GM12874 (cell line): ENCODE data around the gene MIS18A.

Experiments
- CTCF ChIP-seq: IDR thresholded peaks from 2 replicates; pipeline ENCODE4 v1.5.1; 2011; ENCODE audit warnings: low read depth, mild to moderate bottlenecking, control low read depth, low read length, moderate library complexity; ENCODE audit not compliant: insufficient read depth

Gene MIS18A

DNA sequence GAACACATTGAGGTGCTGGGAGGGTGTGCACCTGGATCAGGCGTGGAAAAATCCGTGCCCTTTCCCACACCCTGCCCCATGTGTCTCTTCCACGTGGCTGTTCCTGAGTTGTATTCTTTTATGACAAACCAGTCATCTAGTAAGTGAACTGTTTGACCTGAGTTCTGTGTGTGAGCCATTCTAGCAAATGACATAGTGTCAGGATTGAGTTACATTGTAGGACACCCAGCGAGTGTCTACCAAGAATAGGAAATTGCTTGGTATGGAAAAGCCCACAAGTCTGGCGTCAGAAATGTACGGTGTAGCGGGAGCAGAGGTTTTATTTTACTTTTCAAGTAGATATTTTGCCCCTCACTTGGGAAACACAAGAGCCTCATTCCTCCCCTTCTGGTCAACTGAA is 18.6 kb upstream of the MIS18A start:
- TF ChIP-seq CTCF, result no peak

- no peak for TF ChIP-seq CTCF
These were observed 6.6 kb upstream of the MIS18A start for GRCh38 chr21:32285476-32285875.

GRCh38 chr21:32282992-32283391 is 4.1 kb upstream of the MIS18A start:
- TF ChIP-seq CTCF, result no peak

DNA sequence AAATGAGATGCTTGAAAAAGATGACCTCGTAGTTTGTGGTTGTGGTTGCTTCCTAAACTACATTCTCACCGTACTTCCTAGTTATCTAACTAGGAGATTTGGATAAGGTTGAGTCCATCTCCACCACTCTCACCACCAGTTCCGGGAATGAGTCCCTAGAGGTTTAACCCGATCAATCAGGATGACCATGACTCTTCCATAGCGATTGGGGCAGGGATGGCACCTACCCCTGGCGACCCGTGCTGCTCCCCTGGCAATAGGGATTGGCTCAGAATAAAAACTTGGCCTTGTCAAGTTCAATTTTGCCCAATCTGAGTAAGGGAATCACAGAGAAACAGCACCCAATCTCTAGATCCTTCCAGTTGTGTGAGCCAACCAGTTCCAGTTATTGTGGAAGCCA is 2.7 kb upstream of the MIS18A start:
- no peak for TF ChIP-seq CTCF

- no peak for TF ChIP-seq CTCF
These were observed 480 bp upstream of the MIS18A start for GRCh38 chr21:32279377-32279680.

DNA sequence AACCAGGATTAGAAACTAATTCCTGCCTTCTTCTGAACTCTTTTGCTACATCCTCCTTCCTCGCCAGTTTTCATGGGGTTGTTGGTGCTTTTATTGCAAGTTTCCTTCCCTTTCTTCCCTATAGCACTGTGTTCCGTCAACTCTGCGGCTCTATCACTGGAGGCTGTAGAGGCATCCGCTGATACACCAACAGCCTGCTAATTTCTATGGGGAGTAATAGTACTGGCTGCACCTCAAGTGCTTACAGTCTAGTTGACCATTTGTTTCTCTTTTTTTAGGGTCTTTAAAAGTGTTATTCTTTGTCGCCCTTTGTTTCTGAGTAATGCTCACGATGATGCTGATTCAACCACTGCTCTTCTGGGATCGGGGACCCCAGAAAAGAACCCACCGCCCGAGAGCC is 746 bp downstream of the MIS18A start:
- TF ChIP-seq CTCF, result no peak

DNA sequence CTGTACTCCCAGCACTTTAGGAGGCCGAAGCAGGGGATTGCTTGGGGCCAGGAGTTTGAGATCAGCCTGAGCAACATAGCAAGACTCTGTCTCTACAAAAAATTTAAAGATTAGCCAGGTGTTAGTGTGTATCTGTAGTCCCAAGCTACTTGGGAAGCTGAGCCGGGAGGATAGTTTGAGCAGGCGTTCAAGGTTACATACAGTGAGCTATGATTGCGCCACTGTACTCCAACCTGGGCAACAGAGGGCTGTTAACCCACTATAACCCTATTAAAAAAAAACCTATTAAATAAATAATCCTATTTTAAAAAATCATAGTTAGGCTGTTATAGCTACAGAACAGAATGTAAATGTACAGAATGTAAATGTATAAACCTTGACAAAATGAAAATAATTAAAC is 2.2 kb downstream of the MIS18A start:
- TF ChIP-seq CTCF, result no peak

- no peak for TF ChIP-seq CTCF
These were observed 8.1 kb downstream of the MIS18A start for GRCh38 chr21:32270748-32271147.
